Measurements from ENCODE around the gene NDUFS2. TPM values are rescaled to one million over a fixed set of nuclear protein-coding genes. Genes with fewer than 3 reads are reported as not detected.

NDUFS2 gene
- total and polyA plus RNA-seq, 2 of the 8 experiments (the other 6 are each of a cell fraction or from before 2014, with no cell fraction given), result 95.1 to 113 TPM

DNA sequence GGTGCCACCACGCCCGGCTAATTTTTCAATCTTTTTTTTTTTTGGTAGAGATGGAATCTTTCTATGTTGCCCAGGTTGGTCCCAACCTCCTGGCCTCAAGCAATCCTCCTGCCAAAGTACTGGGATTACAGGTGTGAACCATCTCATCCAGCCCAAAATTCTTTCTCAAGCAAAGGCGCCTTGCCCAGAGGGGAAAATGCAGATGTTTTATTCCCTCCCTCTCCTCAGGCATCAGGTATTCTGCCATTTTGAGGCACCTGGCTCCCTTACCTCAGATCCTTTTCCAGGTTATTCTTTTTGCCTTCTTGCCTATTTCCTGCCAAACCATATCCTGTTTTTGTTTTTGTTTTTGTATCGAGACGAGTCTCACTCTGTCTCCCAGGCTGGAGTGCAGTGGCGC is 13.8 kb upstream of the NDUFS2 start:
- 91% methylated on average over 6 of the region's 6 CpGs; no CpG with 5 or more reads in 1 of the 2 experiments for WGBS, 2 experiments (ENCODE audit: extremely low coverage in 1 of 2, insufficient coverage in 1 of 2, insufficient read length in 1 of 2, insufficient replicate concordance in 2 of 2, low coverage in 1 of 2, low lambda C conversion rate in 2 of 2, missing lambda C conversion rate in 1 of 2)
- no peak overlapping the region for H3K27ac ChIP-seq (ENCODE audit: low read depth, low read length)
- H2AK5ac ChIP-seq (ENCODE audit: low read depth, low read length), result no peak overlapping the region
- H3K4me2 ChIP-seq (ENCODE audit: insufficient read depth in 1 of 2, low read depth in 2 of 2, low read length in 2 of 2), result no peak overlapping the region
- no peaks in the 10 kb centered on the region for H3K79me2 ChIP-seq (ENCODE audit: control insufficient read depth in 1 of 2, insufficient read depth in 2 of 2, low read length in 2 of 2)
- POLR2A ChIA-PET (ENCODE audit: partially characterized antibody), result interaction anchor here (0.7 kb wide), 1 partner anchor 12 kb away, joined by 3 read pairs; no protein-coding TSS in a partner anchor
- H4K91ac ChIP-seq (replicated peaks; ENCODE audit: insufficient read length, low read length), result no peak overlapping the region
- H3K79me1 ChIP-seq (ENCODE audit: low read depth, low read length), result no peaks in the 10 kb centered on the region
- CTCF ChIA-PET (ENCODE audit: partially characterized antibody), result interaction anchor here (0.6 to 6.1 kb wide), 3 partner anchors 10 to 1085 kb away, joined by 3 to 67 read pairs (median 4); partner anchors contain the start of gene NDUFS2
- H3K18ac ChIP-seq (ENCODE audit: extremely low read depth, low read length), result no peak overlapping the region
- no peak overlapping the region for H4K5ac ChIP-seq (ENCODE audit: insufficient read length, low read depth, low read length)
- no peak overlapping the region for H3K56ac ChIP-seq (replicated peaks; ENCODE audit: insufficient read length, low read depth, low read length)
- no peak overlapping the region for H3K4me3 ChIP-seq (ENCODE audit: extremely low read depth in 1 of 4, insufficient read depth in 2 of 4, low read depth in 3 of 4, low read length in 4 of 4)
- H2BK20ac ChIP-seq (ENCODE audit: low read length), result no peak overlapping the region
- H3K4me1 ChIP-seq (replicated peaks in 1 of 4; ENCODE audit: control insufficient read depth in 3 of 4, insufficient read depth in 4 of 4, low read length in 3 of 4), result no peaks in the 10 kb centered on the region; a peak in 2 of 7 replicates
- H3K14ac ChIP-seq (ENCODE audit: insufficient read length), result no peak overlapping the region
- H3K9ac ChIP-seq (replicated peaks in 1 of 4; ENCODE audit: extremely low read depth in 1 of 4, low read depth in 3 of 4, low read length in 3 of 4), result no peak overlapping the region
- H2BK12ac ChIP-seq (ENCODE audit: low read depth, low read length), result no peak overlapping the region
- no peak overlapping the region for H3K23ac ChIP-seq (ENCODE audit: insufficient read length)
- no peak overlapping the region for H2BK5ac ChIP-seq (ENCODE audit: low read depth, low read length)
- H3K9me3 ChIP-seq (ENCODE audit: insufficient read depth in 2 of 2, low read depth in 1 of 2, low read length in 1 of 2), result no peaks in the 10 kb centered on the region
- no peak overlapping the region for H2AFZ ChIP-seq (ENCODE audit: low read length)
- no peaks in the 10 kb centered on the region; a peak in 1 of 7 replicates for H3K27me3 ChIP-seq (replicated peaks in 1 of 4; ENCODE audit: control insufficient read depth in 3 of 4, extremely low read depth in 1 of 4, insufficient read depth in 3 of 4, low read length in 3 of 4)
- no peaks in the 10 kb centered on the region; the same call in 1 of the 2 replicates for H3K23me2 ChIP-seq (ENCODE audit: low read depth, low read length)
- FAIRE-seq (no peak), DNase-seq (ENCODE audit: low read depth in 1 of 2, low spot score in 2 of 2) (no peak)
- H4K20me1 ChIP-seq (replicated peaks in 1 of 2; ENCODE audit: control insufficient read depth in 1 of 2, insufficient read depth in 2 of 2, low read length in 2 of 2), result no peaks in the 10 kb centered on the region
- H2BK120ac ChIP-seq (replicated peaks; ENCODE audit: low read depth, low read length), result no peak overlapping the region
- no peak overlapping the region for H3K4ac ChIP-seq (replicated peaks; ENCODE audit: insufficient read length, low read depth, low read length)
- H2BK15ac ChIP-seq (ENCODE audit: low read length), result no peak overlapping the region
- no peak overlapping the region for H4K8ac ChIP-seq (ENCODE audit: extremely low read depth, insufficient read depth, low read length)
- TF ChIP-seq RBBP5 (IDR thresholded peaks at IDR 0.05; ENCODE audit: borderline replicate concordance, low read depth, low read length) (no peak), CHD1 (IDR thresholded peaks at IDR 0.05; ENCODE audit: low read depth, low read length) (no peak), NANOG (IDR thresholded peaks at IDR 0.05; ENCODE audit: insufficient read depth, low read depth, low read length, poor library complexity, severe bottlenecking) (no peak), SRF (IDR thresholded peaks at IDR 0.05; ENCODE audit: low read depth, low read length) (no peak), TCF12 (IDR thresholded peaks at IDR 0.05; ENCODE audit: low read depth, low read length) (no peak), SP1 (IDR thresholded peaks at IDR 0.05; ENCODE audit: low read depth, low read length) (no peak), EGR1 (IDR thresholded peaks at IDR 0.05; ENCODE audit: borderline replicate concordance, low read depth, low read length) (no peak)
- TF ChIP-seq, protein P1, sequence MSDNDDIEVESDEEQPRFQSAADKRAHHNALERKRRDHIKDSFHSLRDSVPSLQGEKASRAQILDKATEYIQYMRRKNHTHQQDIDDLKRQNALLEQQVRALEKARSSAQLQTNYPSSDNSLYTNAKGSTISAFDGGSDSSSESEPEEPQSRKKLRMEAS (IDR thresholded peaks at IDR 0.05), result no peak
- TF ChIP-seq, protein P2, sequence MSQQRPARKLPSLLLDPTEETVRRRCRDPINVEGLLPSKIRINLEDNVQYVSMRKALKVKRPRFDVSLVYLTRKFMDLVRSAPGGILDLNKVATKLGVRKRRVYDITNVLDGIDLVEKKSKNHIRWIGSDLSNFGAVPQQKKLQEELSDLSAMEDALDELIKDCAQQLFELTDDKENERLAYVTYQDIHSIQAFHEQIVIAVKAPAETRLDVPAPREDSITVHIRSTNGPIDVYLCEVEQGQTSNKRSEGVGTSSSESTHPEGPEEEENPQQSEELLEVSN (IDR thresholded peaks at IDR 0.05), result no peak
- TF ChIP-seq, protein P3, sequence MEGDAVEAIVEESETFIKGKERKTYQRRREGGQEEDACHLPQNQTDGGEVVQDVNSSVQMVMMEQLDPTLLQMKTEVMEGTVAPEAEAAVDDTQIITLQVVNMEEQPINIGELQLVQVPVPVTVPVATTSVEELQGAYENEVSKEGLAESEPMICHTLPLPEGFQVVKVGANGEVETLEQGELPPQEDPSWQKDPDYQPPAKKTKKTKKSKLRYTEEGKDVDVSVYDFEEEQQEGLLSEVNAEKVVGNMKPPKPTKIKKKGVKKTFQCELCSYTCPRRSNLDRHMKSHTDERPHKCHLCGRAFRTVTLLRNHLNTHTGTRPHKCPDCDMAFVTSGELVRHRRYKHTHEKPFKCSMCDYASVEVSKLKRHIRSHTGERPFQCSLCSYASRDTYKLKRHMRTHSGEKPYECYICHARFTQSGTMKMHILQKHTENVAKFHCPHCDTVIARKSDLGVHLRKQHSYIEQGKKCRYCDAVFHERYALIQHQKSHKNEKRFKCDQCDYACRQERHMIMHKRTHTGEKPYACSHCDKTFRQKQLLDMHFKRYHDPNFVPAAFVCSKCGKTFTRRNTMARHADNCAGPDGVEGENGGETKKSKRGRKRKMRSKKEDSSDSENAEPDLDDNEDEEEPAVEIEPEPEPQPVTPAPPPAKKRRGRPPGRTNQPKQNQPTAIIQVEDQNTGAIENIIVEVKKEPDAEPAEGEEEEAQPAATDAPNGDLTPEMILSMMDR (IDR thresholded peaks at IDR 0.05; ENCODE audit: control extremely low read depth in 1 of 3, insufficient read depth in 1 of 3, low read depth in 1 of 3, low read length in 3 of 3), result no peak
- H3K36me3 ChIP-seq (ENCODE audit: control insufficient read depth in 2 of 4, insufficient read depth in 4 of 4, low read length in 3 of 4), result peaks cover 4 to 12% (median 7%) of the 10 kb centered on the region in 4 experiments; a peak in 4 of 8 replicates

All from H1 (cell line).